Skin epidermis (tissue), 12 donors: ENCODE measurements around the gene CNOT2.

Source experiments
- H3K27ac ChIP-seq, 21 experiments: fragments of 200-600 bp; sonication (generic) in 11 of 21; one replicate each; pipeline ENCODE4 v1.5.0; 2020; ENCODE audit warnings: mild to moderate bottlenecking in 3 of 21, inconsistent platforms in 2 of 21, moderate library complexity in 2 of 21
- H3K4me3 ChIP-seq, 7 experiments: fragments of 200-600 bp; sonication (generic) in 2 of 7; one replicate each; pipeline ENCODE4 v1.5.0; 2020; ENCODE audit warnings: inconsistent platforms in 2 of 7, mild to moderate bottlenecking in 2 of 7, moderate library complexity in 1 of 7

The CNOT2 gene

DNA sequence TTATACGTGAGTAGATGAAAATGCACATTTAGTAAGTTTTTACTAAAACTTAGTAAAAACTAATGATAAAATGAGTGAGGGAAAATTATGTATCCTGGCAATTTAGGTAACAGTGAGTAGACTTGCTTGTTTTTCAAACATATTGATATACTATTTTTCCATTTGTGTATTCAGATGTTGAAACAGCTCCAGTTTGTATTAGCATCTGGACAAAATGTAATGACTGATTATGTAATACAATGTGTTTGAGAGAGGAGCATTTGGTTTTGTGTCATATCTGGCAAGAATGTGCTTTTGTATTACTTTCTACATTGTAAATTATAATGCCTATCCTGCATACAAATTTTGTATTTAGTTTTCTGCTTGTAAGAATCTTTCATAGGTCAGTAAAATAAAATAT lies 5.6 kb downstream of the CNOT2 start:
- H3K27ac ChIP-seq: no peak overlapping the region
- H3K4me3 ChIP-seq: no peak overlapping the region

GRCh38 chr12:70249903-70250302 lies 6.7 kb downstream of the CNOT2 start:
- Histone ChIP-seq H3K27ac (no peak overlapping the region), H3K4me3 (no peak overlapping the region)

GRCh38 chr12:70251226-70251625 lies 8.0 kb downstream of the CNOT2 start:
- no peak overlapping the region for H3K27ac ChIP-seq
- H3K4me3 ChIP-seq: no peak overlapping the region

DNA sequence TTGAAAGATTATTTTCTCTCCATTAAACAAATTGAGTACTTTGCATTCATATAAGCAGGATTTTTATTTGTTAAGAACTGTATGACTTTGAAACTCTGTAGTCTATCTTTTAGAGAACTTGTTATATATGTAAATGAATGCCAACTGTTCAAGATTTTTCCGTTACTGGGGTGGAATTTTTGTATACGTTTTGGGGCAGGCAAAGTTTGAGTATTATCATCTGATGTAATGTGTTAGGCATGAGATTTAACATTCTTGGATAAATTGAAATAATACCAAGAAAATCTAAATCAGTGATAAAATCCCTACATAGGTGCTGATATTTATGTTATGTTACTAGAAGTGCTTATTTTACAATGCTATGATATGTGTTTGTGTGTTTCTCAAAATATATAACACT lies 8.4 kb downstream of the CNOT2 start:
- Histone ChIP-seq H3K27ac (no peak overlapping the region), H3K4me3 (no peak overlapping the region)

- H3K4me3 ChIP-seq: no peak overlapping the region
- H3K27ac ChIP-seq: no peak overlapping the region
These were observed 9.6 kb downstream of the CNOT2 start for GRCh38 chr12:70252832-70253231.

GRCh38 chr12:70254225-70254624 lies 11.0 kb downstream of the CNOT2 start:
- Histone ChIP-seq H3K4me3 (no peak overlapping the region), H3K27ac (no peak overlapping the region)

GRCh38 chr12:70254846-70255245 lies 11.6 kb downstream of the CNOT2 start:
- H3K4me3 ChIP-seq: no peak overlapping the region
- H3K27ac ChIP-seq: peak overlapping the region in 1 of 21 experiments; percentile 50

DNA sequence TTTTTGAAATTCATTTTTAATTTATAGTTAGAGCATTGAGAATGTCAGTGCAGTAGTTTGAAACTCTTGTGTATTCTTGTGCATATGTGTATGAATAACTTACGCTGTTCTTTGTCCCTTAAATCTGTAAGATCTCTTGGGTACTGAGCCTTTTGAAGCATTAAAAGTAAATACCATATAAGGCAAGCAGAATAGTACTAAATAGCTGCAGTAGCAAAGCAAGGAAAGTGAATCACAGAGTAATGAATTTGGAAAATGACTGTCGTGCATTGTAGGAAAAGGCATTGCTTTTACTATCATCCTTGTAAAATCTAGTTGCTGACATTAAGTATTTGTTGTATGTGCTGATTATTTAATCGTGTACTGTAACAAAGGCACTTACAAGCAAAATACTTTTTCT lies 12.1 kb downstream of the CNOT2 start:
- Histone ChIP-seq H3K27ac (peak overlapping the region in 2 of 21 experiments; percentile 4 to 50), H3K4me3 (no peak overlapping the region)

- no peak overlapping the region for H3K27ac ChIP-seq
- no peak overlapping the region for H3K4me3 ChIP-seq
These were observed 15.6 kb downstream of the CNOT2 start for GRCh38 chr12:70258605-70259403.

- no peak overlapping the region for H3K27ac ChIP-seq
- H3K4me3 ChIP-seq: no peak overlapping the region
These were observed 17.4 kb downstream of the CNOT2 start for GRCh38 chr12:70260646-70261045.

- no peak overlapping the region for H3K4me3 ChIP-seq
These were observed 21.0 kb downstream of the CNOT2 start for GRCh38 chr12:70264067-70264867.

DNA sequence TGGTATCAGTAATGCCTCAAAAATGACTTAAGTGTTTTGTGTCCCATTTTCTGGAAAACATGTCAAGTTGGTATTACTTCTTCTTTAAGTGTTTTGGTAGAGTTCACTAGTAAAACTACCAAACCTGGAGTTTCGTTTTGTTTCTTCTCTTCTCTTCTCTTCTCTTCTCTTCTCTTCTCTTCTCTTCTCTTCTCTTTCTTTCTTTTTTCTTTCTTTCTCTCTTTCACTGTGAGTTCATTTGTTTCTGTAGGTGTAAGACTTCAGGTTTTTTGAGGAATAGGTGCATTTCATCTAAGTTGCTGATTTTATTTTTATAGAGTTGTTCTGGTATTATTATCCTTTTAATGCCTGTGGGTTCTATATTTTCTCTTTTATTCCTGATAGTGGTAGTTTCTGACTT lies 21.9 kb downstream of the CNOT2 start:
- no peak overlapping the region for H3K27ac ChIP-seq
- no peak overlapping the region for H3K4me3 ChIP-seq

More at GRCh38 chr12:70264067-70264867, 21.0 kb downstream of the CNOT2 start:
- no peak overlapping the region for H3K27ac ChIP-seq

DNA sequence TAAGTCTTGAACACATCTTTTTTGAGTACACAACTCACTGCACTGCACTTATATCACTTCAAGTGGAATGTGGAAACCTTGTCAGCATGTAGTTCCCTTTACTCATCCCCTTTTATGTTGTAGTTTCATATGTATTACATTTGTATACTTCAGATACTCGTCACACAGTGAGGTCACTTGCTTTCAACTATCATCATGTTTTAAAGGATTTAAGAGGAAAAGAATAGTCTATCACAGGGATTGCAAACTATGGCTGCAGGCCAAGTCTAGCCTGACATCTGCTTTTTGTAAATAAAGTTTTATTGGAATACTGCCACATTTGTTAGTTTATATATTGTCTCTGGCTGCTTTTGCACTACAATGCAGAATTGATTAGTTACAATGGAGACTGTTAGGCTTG lies 24.3 kb downstream of the CNOT2 start:
- H3K4me3 ChIP-seq: no peak overlapping the region
- no peak overlapping the region for H3K27ac ChIP-seq

DNA sequence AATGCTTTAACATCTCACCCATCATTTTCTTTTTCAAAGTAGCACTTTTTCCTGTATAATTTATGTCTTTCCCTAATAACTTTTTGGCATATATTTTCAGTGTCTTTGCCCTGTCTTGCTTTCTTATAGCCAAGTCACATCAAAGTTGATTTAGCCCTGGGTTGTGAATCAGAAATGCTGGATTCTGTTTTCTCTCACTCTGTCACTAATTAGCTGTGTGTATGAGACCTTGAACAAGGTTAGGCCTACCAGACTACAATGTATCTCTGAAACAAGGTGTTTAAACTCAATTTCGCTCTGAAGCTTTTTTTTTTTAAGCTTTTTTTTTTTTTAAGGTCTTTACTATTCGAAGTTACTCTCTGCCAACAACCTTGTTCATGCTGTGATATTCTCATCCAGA lies 25.7 kb downstream of the CNOT2 start:
- Histone ChIP-seq H3K27ac (no peak overlapping the region), H3K4me3 (no peak overlapping the region)

DNA sequence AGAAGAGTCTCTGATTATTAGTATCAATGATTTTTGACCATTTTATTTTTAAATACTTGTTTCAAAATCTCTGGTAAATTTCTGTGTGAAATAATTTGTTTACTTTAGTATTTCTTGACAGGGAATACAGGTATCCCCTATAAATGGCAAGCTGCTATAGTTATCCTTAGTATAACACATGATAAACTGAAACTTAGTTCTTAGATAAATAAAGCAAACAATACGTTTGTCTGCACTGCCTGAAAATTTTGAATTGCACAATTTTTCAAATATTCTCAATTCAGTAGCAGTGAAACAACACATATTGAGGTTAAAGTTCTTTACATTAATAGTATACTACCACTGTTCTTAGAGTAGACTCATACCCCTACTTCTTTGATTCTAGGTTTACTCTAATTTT lies 26.9 kb downstream of the CNOT2 start:
- H3K27ac ChIP-seq: no peak overlapping the region

GRCh38 chr12:70271025-70271424 lies 27.8 kb downstream of the CNOT2 start:
- Histone ChIP-seq H3K4me3 (no peak overlapping the region), H3K27ac (no peak overlapping the region)

More for the DNA sequence above, 26.9 kb downstream of the CNOT2 start:
- no peak overlapping the region for H3K4me3 ChIP-seq

DNA sequence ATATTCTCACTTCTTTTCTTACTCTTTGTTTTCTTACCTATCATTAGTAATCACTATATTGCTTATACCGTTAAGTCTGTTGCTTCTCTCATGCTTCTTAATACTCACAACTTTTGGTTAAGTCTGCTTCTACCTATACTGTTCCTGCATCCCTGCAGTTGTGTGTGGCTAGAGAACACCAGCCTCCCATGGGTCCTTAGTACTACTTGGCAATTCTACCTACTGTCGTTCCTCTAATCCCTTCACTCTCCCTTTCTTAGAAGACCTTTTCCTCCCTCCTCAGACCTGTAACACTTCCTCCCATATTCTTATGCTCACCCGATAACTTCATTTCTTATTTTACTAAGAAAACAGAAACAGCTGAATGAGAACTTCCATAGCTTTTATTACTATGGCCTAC lies 29.3 kb downstream of the CNOT2 start:
- H3K4me3 ChIP-seq: no peak overlapping the region
- no peak overlapping the region for H3K27ac ChIP-seq

DNA sequence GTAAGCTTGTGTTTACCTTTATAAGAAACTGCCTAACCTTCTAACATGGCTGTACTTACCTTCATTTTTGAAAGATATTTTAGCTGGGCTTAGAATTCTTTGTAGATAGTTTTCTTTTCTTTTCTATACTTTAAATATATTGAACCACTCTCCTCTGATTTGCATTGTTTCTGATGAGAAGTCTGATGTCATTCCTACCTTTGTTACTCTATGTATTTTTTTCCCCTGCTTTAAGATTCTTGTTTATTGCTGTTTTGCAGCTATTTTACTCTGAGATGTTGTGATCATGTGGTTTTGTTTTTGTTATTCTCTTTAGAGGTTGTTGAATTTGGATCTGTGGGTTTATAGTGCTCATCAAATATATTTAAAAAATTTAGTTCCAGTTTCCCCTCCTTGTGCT lies 31.8 kb downstream of the CNOT2 start:
- H3K27ac ChIP-seq: no peak overlapping the region
- H3K4me3 ChIP-seq: no peak overlapping the region

- Histone ChIP-seq H3K4me3 (no peak overlapping the region), H3K27ac (no peak overlapping the region)
These were observed 34.7 kb downstream of the CNOT2 start for GRCh38 chr12:70277973-70278372.

- Histone ChIP-seq H3K27ac (no peak overlapping the region), H3K4me3 (no peak overlapping the region)
These were observed 35.7 kb downstream of the CNOT2 start for GRCh38 chr12:70278945-70279344.

GRCh38 chr12:70283232-70283631 lies 40.0 kb downstream of the CNOT2 start:
- no peak overlapping the region for H3K4me3 ChIP-seq
- H3K27ac ChIP-seq: no peak overlapping the region
